ENCODE data around the gene GLYATL3. TPM values are rescaled to one million over a fixed set of nuclear protein-coding genes. Genes with fewer than 3 reads are reported as not detected.

Gene GLYATL3
- polyA plus RNA-seq, 1 donor (not counting 4 experiments of a cell fraction or from before 2014, with no cell fraction given), result not detected

DNA sequence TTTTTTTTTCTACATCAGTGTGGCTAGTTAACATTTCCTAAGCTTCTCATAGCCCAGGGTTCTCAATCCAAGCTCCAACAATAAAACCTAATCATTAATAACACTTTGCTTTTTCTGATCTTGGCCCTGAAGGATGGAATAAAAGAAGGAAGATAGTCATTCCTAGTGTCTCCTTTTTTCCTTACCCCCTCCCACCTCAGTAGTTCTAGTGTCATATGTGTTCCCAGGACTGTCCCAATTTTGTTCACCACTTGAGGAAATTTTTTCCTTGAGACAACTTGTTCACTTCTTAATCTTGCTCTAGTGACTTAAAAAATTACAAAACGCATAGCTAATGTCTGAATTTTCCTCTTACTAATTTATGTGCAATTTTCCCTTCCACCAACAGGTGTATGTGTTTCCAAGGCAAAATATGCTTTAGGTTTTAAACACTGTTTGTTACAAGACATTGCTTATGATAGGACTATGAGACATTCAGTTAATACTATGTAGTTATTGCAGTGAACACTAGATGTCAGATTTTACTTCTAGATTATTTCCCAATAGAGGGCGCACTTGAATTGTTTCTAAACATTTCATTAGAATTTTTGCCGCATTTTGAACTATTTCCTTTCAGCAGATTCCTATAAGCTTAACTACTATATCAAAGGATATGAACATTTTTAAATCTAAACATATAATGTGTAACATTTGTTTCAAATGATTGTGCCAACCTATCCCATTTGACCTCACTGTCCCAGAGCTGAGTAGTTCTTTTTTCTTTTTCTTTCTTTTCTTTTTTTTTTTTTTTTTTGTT, 32.2 kb downstream of the GLYATL3 start:
- DNase-seq (ENCODE audit: low read depth, low spot score) (no peak), FAIRE-seq (peak; percentile 88)
- peaks cover 14% of the 10 kb centered on the region for H3K4me1 ChIP-seq (ENCODE audit: control insufficient read depth, extremely low read depth, insufficient read depth, low read length)
- H3K27ac ChIP-seq (ENCODE audit: control insufficient read depth, insufficient read depth, low read length), result peak overlapping the region; percentile 22
- H3K9ac ChIP-seq (ENCODE audit: control insufficient read depth, extremely low read depth, insufficient read depth, low read length), result no peak overlapping the region
- H4K20me1 ChIP-seq (ENCODE audit: control insufficient read depth, extremely low read depth, insufficient read depth, low read length), result no peaks in the 10 kb centered on the region
- H3K79me2 ChIP-seq (ENCODE audit: control insufficient read depth, insufficient read depth, low read length), result no peaks in the 10 kb centered on the region
- peak overlapping the region; percentile 81 for H2AFZ ChIP-seq (ENCODE audit: control insufficient read depth, low read length)
- no peaks in the 10 kb centered on the region for H3K36me3 ChIP-seq (ENCODE audit: control insufficient read depth in 2 of 2, extremely low read depth in 1 of 2, insufficient read depth in 2 of 2, low read length in 2 of 2)
- H3K9me3 ChIP-seq (ENCODE audit: control insufficient read depth, low read depth, low read length), result no peaks in the 10 kb centered on the region
- no peak overlapping the region for H3K4me3 ChIP-seq (ENCODE audit: control insufficient read depth in 2 of 3, extremely low read depth in 1 of 3, insufficient read depth in 2 of 3, low read depth in 1 of 3, low read length in 3 of 3)
- dilution Hi-C loops (cut with MboI; ENCODE audit: extremely low pct_ligation_motif_present, low sequenced_read_pairs), result no loop called here
- H3K9me1 ChIP-seq (ENCODE audit: control insufficient read depth, extremely low read depth, insufficient read depth, low read length), result no peaks in the 10 kb centered on the region
- peak overlapping the region; percentile 58 for H3K4me2 ChIP-seq (ENCODE audit: control insufficient read depth, extremely low read depth, insufficient read depth, low read depth, low read length)
- H3K27me3 ChIP-seq (ENCODE audit: control insufficient read depth, extremely low read depth, insufficient read depth, low read length), result no peaks in the 10 kb centered on the region
- TF ChIP-seq, protein P1, sequence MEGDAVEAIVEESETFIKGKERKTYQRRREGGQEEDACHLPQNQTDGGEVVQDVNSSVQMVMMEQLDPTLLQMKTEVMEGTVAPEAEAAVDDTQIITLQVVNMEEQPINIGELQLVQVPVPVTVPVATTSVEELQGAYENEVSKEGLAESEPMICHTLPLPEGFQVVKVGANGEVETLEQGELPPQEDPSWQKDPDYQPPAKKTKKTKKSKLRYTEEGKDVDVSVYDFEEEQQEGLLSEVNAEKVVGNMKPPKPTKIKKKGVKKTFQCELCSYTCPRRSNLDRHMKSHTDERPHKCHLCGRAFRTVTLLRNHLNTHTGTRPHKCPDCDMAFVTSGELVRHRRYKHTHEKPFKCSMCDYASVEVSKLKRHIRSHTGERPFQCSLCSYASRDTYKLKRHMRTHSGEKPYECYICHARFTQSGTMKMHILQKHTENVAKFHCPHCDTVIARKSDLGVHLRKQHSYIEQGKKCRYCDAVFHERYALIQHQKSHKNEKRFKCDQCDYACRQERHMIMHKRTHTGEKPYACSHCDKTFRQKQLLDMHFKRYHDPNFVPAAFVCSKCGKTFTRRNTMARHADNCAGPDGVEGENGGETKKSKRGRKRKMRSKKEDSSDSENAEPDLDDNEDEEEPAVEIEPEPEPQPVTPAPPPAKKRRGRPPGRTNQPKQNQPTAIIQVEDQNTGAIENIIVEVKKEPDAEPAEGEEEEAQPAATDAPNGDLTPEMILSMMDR (optimal IDR thresholded peaks at IDR 0.05 in 1 of 3, IDR thresholded peaks at IDR 0.05 in 1 of 3, conservative IDR thresholded peaks at IDR 0.05 in 1 of 3; ENCODE audit: extremely low read depth in 1 of 3, insufficient read depth in 2 of 3, low read length in 3 of 3), result peak in 2 of 3 experiments; percentile 60 to 80
- no peak for TF ChIP-seq EZH2 (IDR thresholded peaks at IDR 0.05; ENCODE audit: low read length)

DNA sequence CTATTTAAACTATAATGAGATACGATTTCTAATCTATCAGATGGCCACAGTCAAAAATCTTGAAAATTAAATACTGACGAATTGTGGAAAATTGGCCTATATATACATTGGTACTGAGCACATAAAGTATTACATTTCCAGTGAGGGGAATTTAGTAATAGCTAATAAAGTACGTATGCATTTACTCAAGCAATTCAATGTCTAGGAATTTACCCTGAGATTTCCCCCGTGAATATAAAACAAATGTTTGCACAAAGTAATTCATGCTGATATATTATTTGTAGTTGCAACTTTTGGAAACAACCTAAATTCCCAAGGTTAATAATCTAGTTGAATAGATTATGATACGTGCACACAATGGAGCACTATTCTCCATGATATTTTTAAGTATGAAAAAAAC, 36.1 kb downstream of the GLYATL3 start:
- H3K4me2 ChIP-seq (ENCODE audit: control insufficient read depth, extremely low read depth, insufficient read depth, low read depth, low read length), result no peak overlapping the region
- H3K9me1 ChIP-seq (ENCODE audit: control insufficient read depth, extremely low read depth, insufficient read depth, low read length), result no peaks in the 10 kb centered on the region
- TF ChIP-seq EZH2 (IDR thresholded peaks at IDR 0.05; ENCODE audit: low read length), result no peak
- no peaks in the 10 kb centered on the region for H3K27me3 ChIP-seq (ENCODE audit: control insufficient read depth, extremely low read depth, insufficient read depth, low read length)
- no peak overlapping the region for H2AFZ ChIP-seq (ENCODE audit: control insufficient read depth, low read length)
- H3K9ac ChIP-seq (ENCODE audit: control insufficient read depth, extremely low read depth, insufficient read depth, low read length), result no peak overlapping the region
- DNase-seq (ENCODE audit: low read depth, low spot score), result no peak
- H4K20me1 ChIP-seq (ENCODE audit: control insufficient read depth, extremely low read depth, insufficient read depth, low read length), result no peaks in the 10 kb centered on the region
- dilution Hi-C loops (cut with MboI; ENCODE audit: extremely low pct_ligation_motif_present, low sequenced_read_pairs), result no loop called here
- no peaks in the 10 kb centered on the region for H3K9me3 ChIP-seq (ENCODE audit: control insufficient read depth, low read depth, low read length)
- H3K36me3 ChIP-seq (ENCODE audit: control insufficient read depth in 2 of 2, extremely low read depth in 1 of 2, insufficient read depth in 2 of 2, low read length in 2 of 2), result no peaks in the 10 kb centered on the region
- no peak overlapping the region for H3K4me3 ChIP-seq (ENCODE audit: control insufficient read depth in 2 of 3, extremely low read depth in 1 of 3, insufficient read depth in 2 of 3, low read depth in 1 of 3, low read length in 3 of 3)
- H3K4me1 ChIP-seq (ENCODE audit: control insufficient read depth, extremely low read depth, insufficient read depth, low read length), result peaks cover 7% of the 10 kb centered on the region
- no peak overlapping the region for H3K27ac ChIP-seq (ENCODE audit: control insufficient read depth, insufficient read depth, low read length)
- no peak for FAIRE-seq
- H3K79me2 ChIP-seq (ENCODE audit: control insufficient read depth, insufficient read depth, low read length), result no peaks in the 10 kb centered on the region

All from keratinocyte (primary cell).